A549 treated with AZD9567 at 1 μM for 4 hours (cell line): ENCODE measurements around the gene DLK1. TPM values are rescaled to one million over a fixed set of nuclear protein-coding genes. Genes with fewer than 3 reads are reported as not detected.

ENCODE experiments used
- total RNA-seq: library from RNA; stranded (reverse); fragments of 200-300 nt; extraction: Qiagen RNA extraction; gene quantifications from 5 replicates; pipeline ENCODE4 v1.2.3, GENCODE V29; 2022; ENCODE audit not compliant: insufficient read depth

The DLK1 gene
- total RNA-seq: 0.17 to 1.6 TPM (median 0.35 TPM) in 5 replicates

GRCh38 chr14:100726550-100727085 lies at the start of gene DLK1:
Gene DLK1, plus strand, starts transcription at chr14:100726892. Its CDS starts 177 bp downstream, at chr14:100727069.

Other genes with a start within 250 kb of the DLK1 start
- 4.1 to 6.6 TPM (median 5.0 TPM) in 5 replicates for gene BEGAIN, start 139.5 kb upstream of the DLK1 start, total RNA-seq
- 38.4 to 67.4 TPM (median 57.3 TPM) in 5 replicates for gene MEG3, start 99.2 kb downstream of the DLK1 start, total RNA-seq
- 0.13 to 0.58 TPM (median 0.16 TPM) in 5 replicates for gene RTL1, start 176.8 kb downstream of the DLK1 start, total RNA-seq